Measurements from ENCODE around the gene NDUFS2.

- no peak for TF ChIP-seq EZH2 (IDR thresholded peaks at IDR 0.05; ENCODE audit: borderline replicate concordance, insufficient read depth, low read depth, low read length, poor library complexity, severe bottlenecking)
- TF ChIP-seq, protein P1, sequence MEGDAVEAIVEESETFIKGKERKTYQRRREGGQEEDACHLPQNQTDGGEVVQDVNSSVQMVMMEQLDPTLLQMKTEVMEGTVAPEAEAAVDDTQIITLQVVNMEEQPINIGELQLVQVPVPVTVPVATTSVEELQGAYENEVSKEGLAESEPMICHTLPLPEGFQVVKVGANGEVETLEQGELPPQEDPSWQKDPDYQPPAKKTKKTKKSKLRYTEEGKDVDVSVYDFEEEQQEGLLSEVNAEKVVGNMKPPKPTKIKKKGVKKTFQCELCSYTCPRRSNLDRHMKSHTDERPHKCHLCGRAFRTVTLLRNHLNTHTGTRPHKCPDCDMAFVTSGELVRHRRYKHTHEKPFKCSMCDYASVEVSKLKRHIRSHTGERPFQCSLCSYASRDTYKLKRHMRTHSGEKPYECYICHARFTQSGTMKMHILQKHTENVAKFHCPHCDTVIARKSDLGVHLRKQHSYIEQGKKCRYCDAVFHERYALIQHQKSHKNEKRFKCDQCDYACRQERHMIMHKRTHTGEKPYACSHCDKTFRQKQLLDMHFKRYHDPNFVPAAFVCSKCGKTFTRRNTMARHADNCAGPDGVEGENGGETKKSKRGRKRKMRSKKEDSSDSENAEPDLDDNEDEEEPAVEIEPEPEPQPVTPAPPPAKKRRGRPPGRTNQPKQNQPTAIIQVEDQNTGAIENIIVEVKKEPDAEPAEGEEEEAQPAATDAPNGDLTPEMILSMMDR (IDR thresholded peaks at IDR 0.05): no peak
These were observed 17.1 kb downstream of the NDUFS2 start for GRCh38 chr1:161219078-161219892.

All from B cell (primary cell).